Measurements from ENCODE around the gene TSKS.

- TF ChIP-seq, protein P1, sequence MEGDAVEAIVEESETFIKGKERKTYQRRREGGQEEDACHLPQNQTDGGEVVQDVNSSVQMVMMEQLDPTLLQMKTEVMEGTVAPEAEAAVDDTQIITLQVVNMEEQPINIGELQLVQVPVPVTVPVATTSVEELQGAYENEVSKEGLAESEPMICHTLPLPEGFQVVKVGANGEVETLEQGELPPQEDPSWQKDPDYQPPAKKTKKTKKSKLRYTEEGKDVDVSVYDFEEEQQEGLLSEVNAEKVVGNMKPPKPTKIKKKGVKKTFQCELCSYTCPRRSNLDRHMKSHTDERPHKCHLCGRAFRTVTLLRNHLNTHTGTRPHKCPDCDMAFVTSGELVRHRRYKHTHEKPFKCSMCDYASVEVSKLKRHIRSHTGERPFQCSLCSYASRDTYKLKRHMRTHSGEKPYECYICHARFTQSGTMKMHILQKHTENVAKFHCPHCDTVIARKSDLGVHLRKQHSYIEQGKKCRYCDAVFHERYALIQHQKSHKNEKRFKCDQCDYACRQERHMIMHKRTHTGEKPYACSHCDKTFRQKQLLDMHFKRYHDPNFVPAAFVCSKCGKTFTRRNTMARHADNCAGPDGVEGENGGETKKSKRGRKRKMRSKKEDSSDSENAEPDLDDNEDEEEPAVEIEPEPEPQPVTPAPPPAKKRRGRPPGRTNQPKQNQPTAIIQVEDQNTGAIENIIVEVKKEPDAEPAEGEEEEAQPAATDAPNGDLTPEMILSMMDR (IDR thresholded peaks at IDR 0.05; ENCODE audit: low read length): no peak
- TF ChIP-seq EZH2 (optimal IDR thresholded peaks at IDR 0.05; ENCODE audit: low read depth, low read length): no peak
These were observed 57.2 kb downstream of the TSKS start for GRCh38 chr19:49705919-49706318.
